HG02884 (cell line): ENCODE results near the gene ARID5A.
A peak's percentile ranks its signal among the peaks of the same experiment; 100 is the strongest.
"Not testable (repeated sequence)": the region's sequence is repeated elsewhere in the genome, so short reads cannot be mapped to it uniquely, and the experiment has no call there.

Experiments
- ATAC-seq: cut with Tn5 transposase; IDR thresholded peaks from one replicate; pipeline ENCODE4 v1.9.1; 2021; ENCODE audit warnings: mild to moderate bottlenecking, moderate library complexity; ENCODE audit not compliant: unreplicated experiment

ARID5A gene

GRCh38 chr2:96536445-96537065 is at the start of gene ARID5A:
Gene ARID5A, plus strand, starts transcription at chr2:96536752. Its CDS starts 75 bp downstream, at chr2:96536827.
- peak; percentile 48 for ATAC-seq

GRCh38 chr2:96489261-96489660 is 47.3 kb upstream of the ARID5A start:
- no peak for ATAC-seq

- ATAC-seq = no peak
Measured at GRCh38 chr2:96489663-96490062, 46.9 kb upstream of the ARID5A start.

GRCh38 chr2:96491860-96492497 is 44.6 kb upstream of the ARID5A start:
- ATAC-seq = no peak

- ATAC-seq = no peak
Measured at GRCh38 chr2:96493072-96493471, 43.5 kb upstream of the ARID5A start.

GRCh38 chr2:96494188-96494587 is 42.4 kb upstream of the ARID5A start:
- ATAC-seq = no peak

GRCh38 chr2:96495982-96496629 is 40.4 kb upstream of the ARID5A start:
- no peak for ATAC-seq

GRCh38 chr2:96498021-96498431 is 38.5 kb upstream of the ARID5A start:
- no peak for ATAC-seq

GRCh38 chr2:96498611-96499010 is 37.9 kb upstream of the ARID5A start:
- not testable (repeated sequence) for ATAC-seq

GRCh38 chr2:96499061-96499960 is 37.2 kb upstream of the ARID5A start:
- ATAC-seq = no peak

GRCh38 chr2:96500385-96501066 is 36.0 kb upstream of the ARID5A start:
- no peak for ATAC-seq

GRCh38 chr2:96501471-96501874 is 35.1 kb upstream of the ARID5A start:
- no peak for ATAC-seq

GRCh38 chr2:96501886-96502810 is 34.4 kb upstream of the ARID5A start:
- no peak for ATAC-seq

- no peak for ATAC-seq
Measured at GRCh38 chr2:96502891-96503636, 33.5 kb upstream of the ARID5A start.

GRCh38 chr2:96503637-96504243 is 32.8 kb upstream of the ARID5A start:
- no peak for ATAC-seq

GRCh38 chr2:96505231-96505889 is 31.2 kb upstream of the ARID5A start, which contains the start of gene NEURL3:
Gene NEURL3, minus strand, starts transcription at chr2:96505357. Its CDS starts 71 bp downstream, at chr2:96505286.
- no peak for ATAC-seq

GRCh38 chr2:96506016-96506906 is 30.3 kb upstream of the ARID5A start:
- ATAC-seq = no peak
